Glutamatergic neuron (in vitro differentiated cells): ENCODE measurements around the gene SARS2. TPM values are rescaled to one million over a fixed set of nuclear protein-coding genes. Genes with fewer than 3 reads are reported as not detected.

Experiments
- DNase-seq: peaks from one replicate; pipeline ENCODE4 v3.0.0; 2022
- H3K27ac Mint-ChIP-seq: one replicate; pipeline ENCODE4 v1.8.0; 2020; ENCODE audit warnings: mild to moderate bottlenecking, mixed read lengths, inconsistent platforms; ENCODE audit not compliant: unreplicated experiment
- H3K27me3 Mint-ChIP-seq: one replicate; pipeline ENCODE4 v1.8.0; 2020; ENCODE audit warnings: mild to moderate bottlenecking, moderate library complexity, mixed read lengths, inconsistent platforms; ENCODE audit not compliant: unreplicated experiment
- H3K36me3 Mint-ChIP-seq: one replicate; pipeline ENCODE4 v1.8.0; 2020; ENCODE audit warnings: mild to moderate bottlenecking, mixed read lengths, inconsistent platforms; ENCODE audit not compliant: unreplicated experiment
- H3K4me1 Mint-ChIP-seq: one replicate; pipeline ENCODE4 v1.8.0; 2020; ENCODE audit warnings: mild to moderate bottlenecking, low read depth, mixed read lengths, inconsistent platforms; ENCODE audit not compliant: unreplicated experiment
- H3K4me3 Mint-ChIP-seq: one replicate; pipeline ENCODE4 v1.8.0; 2020; ENCODE audit warnings: mild to moderate bottlenecking, mixed read lengths, inconsistent platforms; ENCODE audit not compliant: unreplicated experiment
- H3K9me3 Mint-ChIP-seq: one replicate; pipeline ENCODE4 v1.8.0; 2020; ENCODE audit warnings: mild to moderate bottlenecking, moderate library complexity, mixed read lengths, inconsistent platforms; ENCODE audit not compliant: unreplicated experiment
- total RNA-seq: library from RNA; stranded (reverse); fragmentation: NEBNext Ultra II Directional; extraction: Animal tissue kit (Norgen Biotek cat#: 25700); gene quantifications from one replicate; pipeline ENCODE4 v1.2.1, GENCODE V29; 2021; ENCODE audit not compliant: unreplicated experiment
- TF ChIP-seq, protein P1 (sequence below): fragments of 200-600 bp; sonication (generic); IDR thresholded peaks from one replicate; pipeline ENCODE4 v1.5.0; 2021; ENCODE audit not compliant: partially characterized antibody, unreplicated experiment

SARS2 gene
- total RNA-seq, 1 donor from 2014 or later = 49.2 TPM

DNA sequence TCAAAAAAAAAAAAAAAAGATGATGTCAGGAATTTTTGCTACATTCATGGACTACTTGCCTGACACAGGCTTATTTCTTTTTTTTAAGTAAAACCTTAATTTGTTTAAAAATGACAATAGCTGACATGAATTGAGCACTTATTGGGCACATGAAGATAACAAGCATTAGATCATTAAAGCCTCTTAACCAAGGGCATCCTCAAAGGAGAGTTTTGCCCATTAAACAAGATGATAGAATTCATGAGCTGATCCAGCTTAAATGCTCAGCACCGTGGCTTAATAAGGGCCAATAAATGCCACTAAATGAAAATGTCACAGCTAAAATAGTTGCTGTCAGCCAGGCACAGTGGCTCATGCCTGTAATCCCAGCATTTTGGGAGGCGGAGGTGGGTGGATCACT lies 25.7 kb upstream of the SARS2 start:
- H3K4me1 Mint-ChIP-seq = no peaks in the 10 kb centered on the region
- peaks cover 5% of the 10 kb centered on the region for H3K27me3 Mint-ChIP-seq
- no peak overlapping the region for H3K4me3 Mint-ChIP-seq
- TF ChIP-seq, protein P1, sequence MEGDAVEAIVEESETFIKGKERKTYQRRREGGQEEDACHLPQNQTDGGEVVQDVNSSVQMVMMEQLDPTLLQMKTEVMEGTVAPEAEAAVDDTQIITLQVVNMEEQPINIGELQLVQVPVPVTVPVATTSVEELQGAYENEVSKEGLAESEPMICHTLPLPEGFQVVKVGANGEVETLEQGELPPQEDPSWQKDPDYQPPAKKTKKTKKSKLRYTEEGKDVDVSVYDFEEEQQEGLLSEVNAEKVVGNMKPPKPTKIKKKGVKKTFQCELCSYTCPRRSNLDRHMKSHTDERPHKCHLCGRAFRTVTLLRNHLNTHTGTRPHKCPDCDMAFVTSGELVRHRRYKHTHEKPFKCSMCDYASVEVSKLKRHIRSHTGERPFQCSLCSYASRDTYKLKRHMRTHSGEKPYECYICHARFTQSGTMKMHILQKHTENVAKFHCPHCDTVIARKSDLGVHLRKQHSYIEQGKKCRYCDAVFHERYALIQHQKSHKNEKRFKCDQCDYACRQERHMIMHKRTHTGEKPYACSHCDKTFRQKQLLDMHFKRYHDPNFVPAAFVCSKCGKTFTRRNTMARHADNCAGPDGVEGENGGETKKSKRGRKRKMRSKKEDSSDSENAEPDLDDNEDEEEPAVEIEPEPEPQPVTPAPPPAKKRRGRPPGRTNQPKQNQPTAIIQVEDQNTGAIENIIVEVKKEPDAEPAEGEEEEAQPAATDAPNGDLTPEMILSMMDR = no peak
- no peak overlapping the region for H3K27ac Mint-ChIP-seq
- H3K9me3 Mint-ChIP-seq = no peaks in the 10 kb centered on the region
- no peak for DNase-seq
- H3K36me3 Mint-ChIP-seq = no peaks in the 10 kb centered on the region

DNA sequence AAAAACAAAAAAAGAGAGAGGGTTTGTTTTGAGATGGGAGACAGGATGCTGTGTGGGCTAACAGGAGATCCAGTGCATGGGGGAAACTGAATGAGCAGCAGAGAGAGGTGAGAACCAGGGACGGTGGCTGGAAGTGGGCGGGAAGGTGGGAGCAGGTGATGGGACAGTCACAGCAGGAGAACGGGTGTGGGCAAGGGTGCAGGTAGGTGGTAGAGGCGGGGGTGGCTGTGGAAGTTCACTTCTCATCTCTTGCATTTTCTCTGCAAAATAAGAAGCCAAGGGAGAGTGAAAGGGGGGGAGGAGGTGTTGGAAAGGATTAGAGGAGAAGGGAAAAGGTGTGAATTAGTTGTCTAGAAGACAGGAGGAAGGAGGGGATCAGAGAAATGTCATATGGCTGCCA lies 23.1 kb upstream of the SARS2 start:
- DNase-seq = no peak
- Mint-ChIP-seq H3K4me3 (no peak overlapping the region), H3K4me1 (no peaks in the 10 kb centered on the region), H3K36me3 (no peaks in the 10 kb centered on the region), H3K9me3 (peaks cover 3% of the 10 kb centered on the region), H3K27me3 (peaks cover 9% of the 10 kb centered on the region), H3K27ac (no peak overlapping the region)
- TF ChIP-seq, protein P1 = no peak

DNA sequence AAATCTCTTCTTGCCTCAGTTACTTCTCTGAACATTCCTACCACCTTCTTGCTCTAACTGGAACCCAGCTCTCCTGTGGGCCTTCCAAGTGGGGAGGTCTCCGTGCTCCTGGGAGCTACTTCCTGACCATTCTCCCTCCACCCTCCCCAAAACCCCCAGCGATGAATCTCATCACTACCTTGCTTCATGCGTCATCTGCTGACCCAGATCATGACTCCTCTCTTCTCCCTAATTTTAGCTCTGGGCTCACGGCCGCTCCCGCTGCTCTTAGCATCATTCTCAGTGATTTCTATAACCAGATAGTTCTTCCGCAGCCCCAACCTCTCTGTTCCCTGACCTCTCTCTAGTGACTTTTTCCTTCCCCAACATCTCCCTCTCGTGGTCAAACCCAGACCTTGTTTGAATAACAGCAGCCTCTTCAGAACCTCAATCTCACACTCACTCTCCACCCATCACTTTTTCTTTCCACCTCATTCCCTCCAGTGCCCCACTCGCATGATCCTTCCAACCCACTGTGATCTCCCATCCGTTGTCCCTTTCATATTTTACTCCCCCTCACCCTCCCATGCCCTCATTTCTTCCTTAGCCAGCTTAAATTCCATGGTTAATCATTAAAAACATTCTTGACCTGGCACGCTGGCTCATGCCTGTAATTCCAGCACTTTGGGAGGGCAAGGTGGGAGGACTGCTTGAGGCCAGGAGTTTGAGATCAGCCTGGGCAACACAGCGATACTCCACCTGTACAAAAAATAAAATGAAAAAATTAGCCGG lies 22.0 kb upstream of the SARS2 start:
- no peak overlapping the region for H3K27ac Mint-ChIP-seq
- TF ChIP-seq, protein P1 = peak; percentile 35
- peak; percentile 45 for DNase-seq
- no peaks in the 10 kb centered on the region for H3K36me3 Mint-ChIP-seq
- H3K27me3 Mint-ChIP-seq = peaks cover 9% of the 10 kb centered on the region
- peaks cover 3% of the 10 kb centered on the region for H3K9me3 Mint-ChIP-seq
- peak overlapping the region; percentile 17 for H3K4me3 Mint-ChIP-seq
- no peaks in the 10 kb centered on the region for H3K4me1 Mint-ChIP-seq

DNA sequence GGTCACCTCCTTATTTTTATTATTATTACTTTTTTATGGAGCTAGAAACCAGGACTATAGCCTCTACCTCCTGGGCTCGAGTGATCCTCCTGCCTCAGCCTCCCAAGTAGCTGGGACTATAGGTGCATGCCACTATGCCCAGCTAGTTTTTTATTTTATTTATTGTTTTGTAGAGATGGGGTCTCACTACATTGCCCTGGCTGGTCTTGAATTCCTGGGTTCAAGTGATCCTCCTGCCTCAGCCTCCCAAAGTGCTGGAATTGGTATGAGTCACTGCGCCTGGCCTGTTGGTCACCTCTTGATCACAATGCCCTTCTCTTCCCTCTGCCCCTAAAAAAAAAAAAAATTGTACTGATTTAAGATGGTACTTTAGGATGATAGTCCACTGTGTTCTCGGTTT lies 20.6 kb upstream of the SARS2 start:
- Mint-ChIP-seq H3K4me1 (no peaks in the 10 kb centered on the region), H3K27me3 (peaks cover 11% of the 10 kb centered on the region), H3K9me3 (peaks cover 3% of the 10 kb centered on the region), H3K4me3 (no peak overlapping the region), H3K36me3 (no peaks in the 10 kb centered on the region), H3K27ac (no peak overlapping the region)
- DNase-seq = no peak
- TF ChIP-seq, protein P1 = no peak

DNA sequence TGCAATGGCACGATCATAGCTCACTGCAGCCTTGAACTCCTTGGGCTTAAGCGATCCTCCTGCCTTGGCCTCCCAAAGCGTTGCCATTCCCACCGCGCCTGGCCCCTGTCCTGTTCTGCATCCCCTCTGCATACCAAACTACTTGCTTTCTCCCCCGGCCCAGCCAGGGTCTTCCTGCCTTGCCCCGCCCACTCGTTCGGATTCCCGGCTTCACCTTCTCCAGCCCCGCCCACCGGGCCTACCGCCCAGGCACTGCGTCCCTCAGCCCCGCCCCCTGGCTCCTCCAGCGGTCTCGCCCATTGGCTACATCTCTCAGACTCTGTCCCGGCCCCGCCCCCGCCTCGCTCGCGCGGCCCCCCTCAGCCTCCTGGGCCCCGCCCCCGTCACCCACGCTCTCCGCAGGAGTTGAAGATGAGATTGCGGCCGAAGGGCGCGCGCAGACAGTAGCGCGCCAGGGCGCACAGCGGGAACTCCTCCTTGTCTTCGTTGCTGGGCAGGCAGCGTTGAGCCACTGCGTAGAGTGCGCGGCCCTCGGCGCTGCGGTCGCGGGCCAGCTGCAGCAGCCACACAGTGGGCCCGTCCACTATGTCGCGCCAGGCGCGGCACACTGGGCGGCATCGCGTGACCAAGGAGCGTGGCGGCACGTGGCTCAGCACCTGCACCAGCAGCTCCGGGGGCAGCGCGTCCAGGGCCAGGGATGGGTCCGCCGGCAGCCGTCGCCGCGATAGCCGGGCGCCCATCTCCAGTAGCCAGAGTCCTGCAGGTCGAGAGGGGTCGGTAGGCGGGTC lies 19.2 kb upstream of the SARS2 start:
- Mint-ChIP-seq H3K27ac (no peak overlapping the region), H3K4me1 (no peaks in the 10 kb centered on the region), H3K9me3 (peaks cover 3% of the 10 kb centered on the region), H3K27me3 (peaks cover 11% of the 10 kb centered on the region), H3K36me3 (peaks cover under 1% of the 10 kb centered on the region), H3K4me3 (peak overlapping the region; percentile 73)
- TF ChIP-seq, protein P1 = no peak
- DNase-seq = peak; percentile 99
